HG03095 (cell line): ENCODE results near the gene WWC2.

ENCODE experiments used
- ATAC-seq: cut with Tn5 transposase; IDR thresholded peaks from one replicate; pipeline ENCODE4 v1.9.1; 2021; ENCODE audit warnings: moderate library complexity; ENCODE audit not compliant: unreplicated experiment

The WWC2 gene

GRCh38 chr4:183098723-183099536 lies at the start of gene WWC2:
Gene WWC2 (plus strand): TSS chr4:183099257. CDS start chr4:183099492, 235 bp downstream.
- no peak for ATAC-seq

DNA sequence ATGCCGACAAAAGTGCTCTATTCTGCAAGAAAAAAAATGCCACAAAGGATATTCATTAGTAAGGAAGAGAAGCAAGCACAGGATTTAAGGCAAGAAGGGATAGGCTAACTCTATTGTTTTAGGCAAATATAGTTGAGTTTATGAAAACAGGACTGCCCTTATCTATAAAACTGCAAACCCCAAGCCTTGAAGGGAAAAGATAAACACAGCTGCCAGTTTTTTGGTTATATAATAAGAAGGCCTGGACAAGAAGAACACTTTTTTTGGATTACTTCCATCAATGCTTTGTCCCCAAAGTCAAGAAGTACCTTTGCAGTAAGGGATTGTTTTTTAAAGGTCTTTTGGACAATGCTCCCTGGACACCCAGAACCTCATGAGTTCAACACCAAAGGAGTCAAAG lies 45.4 kb upstream of the WWC2 start:
- no peak for ATAC-seq

DNA sequence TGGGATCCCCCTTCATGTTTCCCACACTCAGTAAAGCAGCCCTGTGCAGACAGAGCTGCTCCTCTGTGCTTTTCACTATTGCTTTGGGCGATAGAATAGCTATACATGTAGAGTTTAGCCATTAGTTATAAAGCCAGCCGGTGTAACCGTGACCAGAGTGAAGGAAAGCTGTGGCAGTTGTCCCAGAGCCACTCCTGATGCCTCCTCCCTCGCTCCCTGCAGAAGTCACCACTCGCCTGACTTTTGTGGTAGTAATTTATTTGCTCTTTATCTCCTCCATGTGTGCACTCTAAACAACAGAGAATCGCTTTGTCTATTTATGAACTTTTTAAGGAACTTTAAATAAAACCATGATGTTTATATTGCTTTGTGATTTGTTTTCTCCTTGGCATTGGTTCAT lies 41.8 kb upstream of the WWC2 start:
- ATAC-seq = no peak

GRCh38 chr4:183059797-183060196 lies 39.3 kb upstream of the WWC2 start:
- peak; percentile 59 for ATAC-seq

DNA sequence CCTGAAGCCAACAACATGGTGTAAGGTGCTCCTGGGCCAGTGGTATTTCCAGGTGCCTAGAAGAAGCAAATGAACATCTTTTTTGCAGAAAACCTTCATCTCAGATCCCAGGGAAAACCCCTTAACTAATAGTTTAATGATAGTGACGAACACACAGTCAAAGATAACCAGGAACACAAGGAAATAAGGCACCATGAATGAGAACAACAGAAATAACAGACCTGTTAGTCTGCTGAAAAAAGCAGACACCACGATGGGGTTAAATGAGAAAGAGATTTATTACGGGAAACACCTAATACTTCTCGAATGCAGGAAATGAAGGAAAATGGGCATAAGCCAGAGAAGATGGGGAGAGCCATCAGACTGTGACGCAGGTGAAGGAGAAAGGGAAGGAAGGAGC lies 30.6 kb upstream of the WWC2 start:
- no peak for ATAC-seq

DNA sequence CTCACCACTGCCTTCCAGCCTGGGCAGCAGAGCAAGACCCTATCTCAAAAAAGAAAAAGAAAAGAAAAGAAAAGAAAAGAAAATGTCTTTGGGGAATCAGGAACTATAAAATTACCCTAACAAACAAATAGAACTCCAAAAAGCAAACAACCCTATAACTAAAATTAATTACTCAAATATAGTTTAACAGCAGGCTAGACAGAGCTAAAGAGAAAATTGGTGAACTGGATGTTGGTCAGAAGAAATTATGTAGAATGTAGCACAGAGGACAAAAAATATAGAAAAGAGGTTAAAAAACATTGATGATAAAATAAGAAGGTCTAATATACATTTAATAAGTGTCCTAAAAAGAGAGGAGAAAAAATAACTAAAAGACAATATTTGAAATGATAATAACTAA lies 27.8 kb upstream of the WWC2 start:
- no peak for ATAC-seq

DNA sequence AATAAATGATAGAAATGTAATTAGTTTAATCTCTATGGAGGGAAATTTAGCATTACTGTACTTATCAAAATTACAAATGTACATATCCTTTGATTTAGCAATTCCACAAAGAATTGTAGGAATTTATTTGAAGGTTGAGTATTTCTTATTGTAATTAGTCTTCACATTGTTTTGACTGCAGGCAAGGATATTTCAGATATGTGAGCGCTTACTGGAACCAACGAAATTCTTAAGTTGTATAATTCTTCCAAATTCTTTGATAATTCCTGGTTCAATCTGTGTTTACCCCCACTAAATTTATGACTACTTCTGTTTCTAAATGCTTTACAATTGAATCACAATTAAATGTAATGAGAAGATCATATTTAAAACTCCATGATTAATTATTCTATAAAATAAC lies 26.9 kb upstream of the WWC2 start:
- no peak for ATAC-seq

- ATAC-seq = no peak
Measured at GRCh38 chr4:183073838-183074145, 25.3 kb upstream of the WWC2 start.

DNA sequence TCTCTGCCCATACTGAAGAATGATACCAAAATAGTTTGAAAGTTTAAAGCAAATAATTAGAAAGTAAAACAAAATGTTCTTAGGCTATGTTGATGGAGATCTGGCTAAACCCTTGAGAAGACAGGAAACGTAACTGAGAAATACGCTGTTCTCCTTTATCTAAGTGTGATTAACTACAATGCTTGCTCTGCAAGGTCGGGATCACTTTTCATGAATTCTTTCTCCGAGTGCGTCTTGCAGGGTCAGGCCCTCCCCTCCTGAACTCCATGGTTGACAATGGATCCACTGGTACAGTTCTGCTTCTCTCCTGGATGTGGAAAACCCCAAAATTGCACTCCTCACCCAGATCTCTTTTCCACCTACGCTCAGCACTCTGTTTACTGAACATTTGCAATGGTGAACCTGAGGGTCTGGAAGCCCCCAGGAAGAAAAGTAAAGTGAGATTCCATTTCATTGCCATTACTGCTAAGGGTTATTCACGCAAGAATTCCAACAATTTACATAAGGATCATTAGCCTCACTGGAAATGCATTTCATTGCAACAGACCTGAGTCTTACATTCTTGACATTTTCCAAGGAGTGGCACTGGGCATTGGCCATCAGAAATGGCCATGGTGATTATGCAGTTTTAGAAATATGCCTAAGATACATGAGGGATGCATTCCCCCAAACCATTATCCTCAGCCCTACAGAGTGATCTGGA lies 24.6 kb upstream of the WWC2 start:
- ATAC-seq = no peak

DNA sequence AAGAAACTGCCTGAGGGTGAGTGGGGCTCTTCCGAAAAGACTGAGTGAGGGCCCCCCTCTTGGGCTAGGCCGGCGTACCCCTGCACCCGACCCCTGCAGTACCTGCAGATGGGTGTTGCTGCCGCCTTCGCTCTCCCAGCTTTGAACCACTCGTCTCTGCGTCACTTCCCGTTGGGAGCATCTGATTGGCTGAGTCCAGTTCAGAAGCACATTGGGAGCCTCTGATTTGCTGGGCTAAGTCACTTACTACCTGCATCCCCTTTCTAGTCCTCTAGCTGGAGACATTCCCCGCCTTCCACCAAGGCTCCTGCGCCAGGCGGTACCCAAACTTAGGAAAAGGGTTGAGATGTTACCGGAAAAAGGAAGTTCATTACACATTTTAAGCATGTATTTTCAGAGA lies 20.4 kb upstream of the WWC2 start:
- no peak for ATAC-seq

DNA sequence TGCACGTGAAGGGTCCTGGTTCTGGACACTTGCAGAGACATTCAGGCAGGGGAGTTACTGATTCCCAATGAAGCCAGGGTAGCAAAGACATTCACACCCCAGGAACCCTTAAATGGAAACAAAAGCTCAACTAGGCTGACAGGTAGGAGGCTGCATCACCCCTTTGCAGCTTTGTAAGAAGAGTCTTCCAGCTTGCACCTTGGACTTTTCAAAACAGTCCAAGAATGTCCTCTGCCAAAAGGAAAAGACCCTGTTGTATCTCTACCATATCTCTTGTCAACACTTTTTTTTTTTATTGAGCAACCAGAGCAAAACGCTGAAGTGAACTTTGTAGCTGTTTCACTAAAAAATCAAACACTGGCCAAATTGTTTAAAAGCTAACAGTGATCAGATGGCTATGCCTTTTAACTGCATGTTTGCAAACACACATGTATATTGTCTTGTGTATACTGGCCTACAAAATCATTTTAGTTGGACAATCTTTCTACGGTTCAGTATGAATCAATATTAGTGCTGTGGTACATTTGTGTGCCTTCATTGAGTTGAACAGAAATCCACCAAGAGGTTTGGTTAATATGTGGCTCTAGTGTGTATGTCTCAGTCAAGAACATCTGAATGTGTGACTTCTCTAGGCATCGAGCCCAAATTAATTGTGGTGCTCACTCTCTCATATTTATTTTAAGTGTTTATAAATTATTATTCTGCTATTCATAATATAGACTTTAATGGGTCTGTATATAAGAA lies 18.5 kb upstream of the WWC2 start:
- no peak for ATAC-seq

DNA sequence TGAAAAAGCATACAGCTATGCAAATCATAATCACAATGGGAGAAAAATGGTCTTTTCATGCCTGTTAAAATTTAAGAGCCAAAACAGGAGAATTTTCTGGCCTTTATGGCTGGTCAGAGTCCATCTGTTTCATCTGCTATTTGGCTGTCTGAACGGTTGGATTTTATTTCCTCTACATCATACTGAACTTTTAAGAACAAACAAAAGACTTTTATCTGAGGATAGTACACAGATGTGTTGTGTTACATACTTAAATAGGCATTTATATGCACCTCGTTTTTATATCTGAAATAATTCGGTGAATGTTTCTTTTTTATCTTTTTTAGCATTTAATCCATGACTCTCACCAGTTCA lies 18.0 kb upstream of the WWC2 start:
- no peak for ATAC-seq

GRCh38 chr4:183082053-183082452 lies 17.0 kb upstream of the WWC2 start:
- no peak for ATAC-seq

DNA sequence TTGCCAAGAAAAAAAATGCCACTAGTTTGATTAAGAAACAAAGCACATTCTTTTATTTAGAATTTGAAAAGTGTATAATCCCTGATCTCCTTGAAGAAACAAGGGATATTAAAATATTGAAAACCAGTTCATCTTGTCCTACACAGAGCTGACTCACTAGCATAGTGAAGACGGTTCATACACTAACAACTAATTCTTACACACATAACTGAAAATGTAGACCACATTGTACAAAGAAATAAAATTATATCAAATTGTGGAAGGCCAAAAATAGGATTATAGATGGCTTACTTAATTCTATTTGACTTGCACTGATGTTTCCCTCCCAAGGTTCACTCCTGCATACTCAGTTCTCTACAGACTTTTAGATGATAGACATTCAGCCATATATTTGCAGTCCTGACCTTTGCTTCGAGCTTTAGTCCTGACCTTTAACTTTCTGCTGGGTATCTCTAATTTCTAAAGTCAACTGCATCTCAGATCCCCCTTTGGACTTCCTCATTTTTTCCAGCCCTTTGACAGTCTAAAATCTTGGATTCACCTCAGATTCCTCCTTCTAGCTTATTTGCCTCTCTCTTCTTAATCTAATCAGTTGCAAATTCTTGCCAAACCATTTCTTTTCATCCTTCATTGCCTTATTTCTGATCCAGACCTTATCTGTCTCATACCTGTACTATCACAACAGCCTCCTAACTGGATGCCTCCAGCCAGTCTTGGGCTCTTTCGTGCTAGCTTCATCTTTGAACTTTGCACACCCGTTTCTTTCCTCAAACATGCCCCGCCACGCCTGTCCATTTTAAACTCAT lies 4.5 kb upstream of the WWC2 start:
- no peak for ATAC-seq

GRCh38 chr4:183095199-183095512 lies 3.9 kb upstream of the WWC2 start:
- no peak for ATAC-seq

DNA sequence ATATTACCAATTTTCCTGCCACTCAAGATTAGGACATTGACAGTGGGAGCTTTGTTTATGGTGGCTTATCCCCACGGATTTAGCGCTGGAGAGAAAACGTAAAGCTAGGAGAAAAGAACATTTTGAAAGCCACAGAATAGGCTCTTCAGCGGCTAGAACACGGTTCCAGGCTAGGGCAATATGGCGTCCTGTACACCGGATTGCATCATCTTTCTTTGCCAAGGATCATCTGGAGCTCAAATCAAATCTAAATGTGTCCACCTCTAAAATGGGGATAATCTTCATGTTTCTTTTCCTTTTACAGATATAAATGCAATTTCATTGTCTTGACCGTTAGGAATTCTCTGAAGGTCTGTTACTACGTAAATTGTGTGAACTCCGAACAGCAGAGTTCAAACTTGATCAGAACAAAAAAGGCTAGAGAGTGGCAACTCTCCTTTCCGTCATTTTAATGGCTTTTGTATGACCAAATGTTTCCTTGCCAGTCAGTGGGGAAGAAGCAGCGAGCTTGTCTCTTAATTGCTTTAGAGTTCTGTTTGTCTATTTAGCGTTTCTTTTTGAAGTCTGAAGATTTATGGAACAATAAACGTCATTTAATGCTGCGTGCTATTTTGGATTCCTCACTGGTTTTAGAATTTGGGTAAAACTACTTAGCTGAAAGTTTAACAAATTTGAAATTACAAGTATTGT lies 2.6 kb upstream of the WWC2 start:
- ATAC-seq = no peak

- no peak for ATAC-seq
Measured at GRCh38 chr4:183097231-183098018, 1.6 kb upstream of the WWC2 start.

DNA sequence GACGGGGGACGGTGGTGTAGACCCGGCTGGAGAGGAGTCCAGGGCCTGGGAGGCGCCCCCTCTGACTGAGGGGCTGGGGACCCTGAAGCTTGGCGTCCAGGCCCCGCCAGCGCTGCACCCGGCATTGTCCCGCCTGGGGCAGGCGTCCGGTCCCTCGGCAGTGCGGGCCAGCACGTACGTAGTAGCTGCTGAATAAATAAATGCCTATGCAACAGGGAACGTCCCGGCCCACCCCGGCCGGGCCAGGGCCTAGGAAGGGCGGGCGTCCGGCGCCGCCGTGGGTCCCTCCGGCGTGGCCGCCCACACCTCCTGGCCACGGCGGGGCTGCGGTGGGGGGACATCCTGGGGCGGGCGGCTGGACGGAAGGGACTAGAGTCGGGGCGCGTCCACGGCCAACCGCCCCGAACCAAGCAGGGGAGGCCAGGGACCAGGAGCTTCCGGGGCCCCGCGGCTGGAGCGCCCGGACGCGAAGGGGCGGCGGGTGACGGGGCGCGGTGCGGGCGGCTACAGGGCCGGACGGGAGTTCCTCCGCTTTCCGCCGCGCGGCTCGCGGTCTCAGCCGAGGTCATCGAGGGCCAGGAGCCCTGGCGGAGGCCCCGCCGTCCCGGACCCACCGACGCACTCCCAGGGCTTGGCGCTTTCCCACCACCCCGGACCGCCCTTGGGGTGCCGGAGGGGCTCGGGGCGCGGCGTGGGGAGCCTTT lies 886 bp upstream of the WWC2 start:
- ATAC-seq = no peak

GRCh38 chr4:183099537-183100297 lies 660 bp downstream of the WWC2 start:
- ATAC-seq = no peak
